ENCODE data around the gene DRG1.
A peak's percentile ranks its signal among the peaks of the same experiment; 100 is the strongest.
"Not testable (repeated sequence)": the region's sequence is repeated elsewhere in the genome, so short reads cannot be mapped to it uniquely, and the experiment has no call there.

The DRG1 gene

DNA sequence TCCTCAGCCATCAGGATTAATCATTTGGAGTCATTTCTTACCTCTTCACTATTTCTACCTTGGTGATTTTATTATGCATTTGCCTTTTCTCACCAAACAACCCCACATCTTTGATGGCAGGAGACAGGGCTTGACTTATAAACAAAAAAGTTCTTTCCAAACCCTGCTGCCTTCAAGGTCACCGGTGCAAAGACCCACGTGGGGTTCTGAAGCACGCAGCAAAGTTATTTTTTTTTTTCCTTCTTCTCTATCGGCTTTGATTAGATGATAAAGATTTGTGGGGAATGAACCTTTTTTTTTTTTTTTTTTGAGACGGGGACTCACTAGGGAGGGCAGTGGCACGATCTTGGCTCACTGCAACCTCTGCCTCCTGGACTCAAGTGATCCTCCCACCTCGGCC lies 44.1 kb downstream of the DRG1 start:
- no peak for DNase-seq

DNA sequence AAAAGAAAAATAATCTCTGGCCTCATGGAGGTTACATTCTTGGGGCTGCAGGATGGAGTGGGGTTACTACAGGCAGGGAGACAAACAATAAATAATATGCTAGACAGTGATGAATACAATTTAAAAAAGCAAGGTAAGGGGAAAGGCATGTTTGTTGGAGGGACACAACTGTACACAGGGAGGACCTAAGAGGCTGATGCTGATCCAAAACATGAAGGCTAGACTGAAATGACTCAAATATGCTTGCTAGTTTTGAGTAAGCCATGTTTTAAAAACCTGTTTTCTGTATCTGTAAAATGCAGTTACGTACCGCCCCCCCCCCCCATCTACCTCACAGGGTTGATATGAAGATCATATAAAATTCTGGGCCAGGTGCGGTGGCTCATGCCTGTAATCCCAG lies 46.2 kb downstream of the DRG1 start:
- no peak for DNase-seq

DNA sequence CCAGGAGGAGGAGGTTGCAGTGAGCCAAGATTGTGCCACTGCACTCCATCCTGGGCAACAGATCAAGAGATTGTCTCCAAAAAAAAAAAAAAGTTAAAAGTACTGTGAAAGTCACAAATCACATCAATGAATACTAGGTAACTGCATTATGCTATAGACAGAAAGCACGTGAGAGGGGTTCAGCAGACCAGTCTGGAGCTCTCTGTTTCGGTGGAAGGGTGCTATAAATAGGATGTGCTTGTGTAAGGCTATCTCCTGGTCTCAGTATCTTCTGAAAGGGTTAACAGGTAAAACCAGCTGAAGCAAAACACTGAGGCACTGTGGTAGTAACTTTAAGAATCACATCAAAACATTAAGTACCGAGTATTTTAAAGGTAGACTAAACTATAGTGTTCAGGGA lies 46.8 kb downstream of the DRG1 start:
- no peak for DNase-seq

DNA sequence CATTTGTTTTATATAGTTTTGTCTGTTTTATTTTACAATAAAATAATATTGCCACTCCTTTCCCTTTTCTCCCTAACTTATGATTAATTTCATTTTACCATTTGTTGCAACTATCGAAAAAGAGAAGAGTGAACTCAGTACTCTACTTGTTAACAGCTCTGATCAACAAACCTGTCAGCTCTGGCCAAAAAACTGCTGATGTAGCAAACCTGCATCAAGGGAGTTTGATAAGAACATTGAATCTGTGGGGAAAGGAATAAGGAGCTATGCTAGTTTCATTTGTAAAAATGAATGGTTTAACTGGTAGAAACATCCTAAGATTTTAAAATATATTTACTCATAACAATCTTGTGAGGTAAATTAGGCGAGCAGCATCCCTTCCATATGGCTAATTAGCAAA lies 47.4 kb downstream of the DRG1 start:
- DNase-seq = no peak

DNA sequence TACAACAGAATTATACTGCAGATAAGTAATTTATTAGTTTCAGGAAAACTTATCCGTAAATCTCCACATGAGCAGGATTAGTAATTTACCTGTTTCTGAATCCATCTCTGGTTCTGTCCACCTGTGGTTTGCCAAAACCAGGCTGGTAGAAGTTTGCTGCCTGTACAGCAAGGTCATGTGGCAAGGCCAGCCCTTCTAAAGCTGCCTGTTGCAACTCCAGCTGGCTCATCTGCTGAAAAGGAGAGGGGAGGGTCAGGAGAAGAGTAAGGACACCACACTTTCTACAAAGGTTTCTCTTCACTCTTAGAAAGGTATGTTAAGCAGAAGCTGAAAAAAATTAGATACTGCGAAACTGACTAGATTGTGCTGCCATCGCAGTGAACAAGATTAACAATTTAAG lies 47.9 kb downstream of the DRG1 start:
- no peak for DNase-seq

DNA sequence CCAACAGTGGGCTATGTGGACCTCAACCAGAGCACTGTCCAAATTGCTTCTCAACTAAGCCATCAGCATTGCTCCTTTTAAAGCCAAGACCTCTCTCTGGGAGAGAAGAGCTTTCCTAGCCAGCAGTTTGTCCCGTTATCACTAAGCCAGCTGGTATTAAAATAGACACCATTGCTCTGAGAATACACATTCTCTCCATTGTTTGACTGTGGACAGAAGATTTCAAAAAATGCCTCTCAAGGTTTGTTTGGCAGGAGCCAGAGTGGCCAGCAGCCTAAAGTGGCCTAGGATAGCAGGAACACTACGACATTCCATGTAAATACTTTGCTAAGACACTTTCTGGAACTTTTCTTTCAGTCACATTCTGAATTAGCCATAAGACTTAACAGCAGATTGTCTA lies 49.0 kb downstream of the DRG1 start:
- DNase-seq = no peak

DNA sequence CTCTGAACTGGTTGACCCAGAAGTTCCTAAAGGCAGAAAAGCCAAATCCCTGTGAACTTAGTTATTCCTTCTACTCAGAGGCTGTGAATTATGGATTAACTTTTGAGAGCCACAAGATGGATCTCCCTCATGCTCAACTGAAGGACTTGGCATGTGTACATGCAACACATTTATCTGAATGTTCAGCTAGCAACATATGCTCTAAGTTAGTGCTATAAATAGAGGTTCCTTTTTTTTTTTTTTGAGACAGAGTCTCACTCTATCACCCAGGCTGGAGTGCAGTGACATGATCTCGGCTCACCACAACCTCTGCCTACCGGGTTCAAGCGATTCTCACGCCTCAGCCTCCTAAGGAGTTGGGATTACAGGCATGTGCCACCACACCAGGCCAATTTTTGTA lies 50.1 kb downstream of the DRG1 start:
- DNase-seq = no peak

DNA sequence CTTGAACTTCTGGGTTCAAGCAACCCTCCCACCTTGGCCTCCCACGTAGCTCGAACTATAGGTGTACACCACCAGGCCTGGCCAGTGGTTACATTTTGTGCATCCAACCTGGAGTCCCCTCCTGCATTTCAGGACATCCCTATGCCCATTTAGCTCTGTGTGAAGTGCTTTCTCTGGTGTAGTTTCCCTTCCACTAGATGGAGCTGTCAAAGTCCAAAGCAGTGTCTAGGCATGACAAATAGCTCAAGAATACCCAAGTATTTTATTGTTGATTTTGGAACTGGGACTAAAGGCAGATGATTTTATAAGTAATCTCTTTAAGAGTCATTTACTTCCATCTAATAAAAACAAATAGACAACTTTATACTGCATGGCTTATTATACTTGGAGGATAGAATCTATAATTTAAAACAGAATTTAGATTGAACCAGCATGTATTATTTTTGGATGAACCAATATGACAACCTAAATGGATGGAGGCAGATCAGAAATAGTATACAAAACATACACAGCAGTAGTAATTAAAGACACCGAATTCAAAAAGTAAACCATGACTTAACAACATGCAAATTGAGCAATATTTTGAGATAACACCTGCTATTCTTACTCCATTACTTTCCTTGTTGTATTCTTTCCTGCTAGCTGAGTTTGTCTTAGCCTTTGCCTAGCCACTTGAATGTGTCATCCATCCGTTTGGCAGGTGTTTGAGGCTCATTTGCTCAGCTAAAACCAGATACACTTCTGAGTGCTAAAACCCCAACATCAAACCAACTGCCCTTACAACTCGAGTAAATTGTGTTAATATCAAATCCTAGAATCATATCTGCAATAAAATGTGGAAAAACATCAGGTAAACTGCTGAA lies 52.5 kb downstream of the DRG1 start:
- DNase-seq = peak; percentile 20

DNA sequence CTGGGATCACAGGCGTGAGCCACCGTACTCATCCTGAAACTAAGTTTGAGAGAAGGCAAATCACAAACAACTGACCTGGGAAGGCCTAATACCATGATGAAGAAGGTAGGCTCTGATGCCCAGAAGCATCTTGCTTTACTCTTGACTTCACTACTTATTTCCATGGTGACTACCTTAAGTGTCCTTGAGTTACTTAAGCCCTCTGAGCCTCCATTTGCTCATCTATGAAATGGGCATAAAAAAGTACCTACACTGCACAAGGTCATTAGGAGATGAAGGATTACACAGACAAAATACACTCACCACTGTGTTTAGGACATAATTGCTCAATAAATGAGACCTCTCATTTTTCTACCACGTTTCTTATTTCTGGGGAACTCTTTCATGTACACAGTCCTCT lies 62.3 kb downstream of the DRG1 start:
- DNase-seq = no peak

DNA sequence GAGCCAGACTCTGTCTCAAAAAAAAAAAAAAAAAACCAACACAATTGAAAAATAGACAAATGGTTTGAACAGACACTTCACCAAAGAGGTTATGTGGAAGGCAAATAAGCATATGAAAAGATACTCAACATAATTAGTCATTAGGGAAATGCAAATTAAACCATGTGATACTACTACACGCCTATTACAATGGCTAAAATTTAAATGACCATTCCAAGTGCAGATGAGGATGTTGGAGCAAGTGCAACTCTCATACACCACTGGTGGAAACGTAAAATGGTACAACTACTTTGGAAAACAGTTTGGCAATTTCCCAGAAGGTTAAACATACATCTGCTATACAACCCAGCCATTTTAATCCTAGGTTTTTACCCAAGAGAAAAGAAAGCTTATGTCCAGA lies 65.9 kb downstream of the DRG1 start:
- no peak for DNase-seq

DNA sequence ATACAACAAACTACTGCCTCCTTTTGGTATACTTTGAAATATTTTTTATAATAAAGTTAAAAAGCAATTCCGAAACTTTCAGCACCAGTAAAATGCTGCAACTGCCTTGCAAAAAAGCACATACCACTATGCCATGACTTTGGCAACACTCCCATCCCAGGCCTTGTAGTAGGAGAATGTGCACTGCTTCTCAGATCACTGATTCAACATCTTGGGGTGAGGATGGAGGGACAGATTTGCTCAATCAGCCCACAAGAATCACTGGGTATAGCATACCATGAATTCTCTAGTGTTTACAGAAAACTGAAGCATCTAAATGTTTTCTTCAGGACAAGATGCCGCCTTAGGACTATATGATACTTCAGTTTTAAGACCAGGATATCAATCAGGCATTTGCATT lies 75.3 kb downstream of the DRG1 start:
- DNase-seq = no peak

DNA sequence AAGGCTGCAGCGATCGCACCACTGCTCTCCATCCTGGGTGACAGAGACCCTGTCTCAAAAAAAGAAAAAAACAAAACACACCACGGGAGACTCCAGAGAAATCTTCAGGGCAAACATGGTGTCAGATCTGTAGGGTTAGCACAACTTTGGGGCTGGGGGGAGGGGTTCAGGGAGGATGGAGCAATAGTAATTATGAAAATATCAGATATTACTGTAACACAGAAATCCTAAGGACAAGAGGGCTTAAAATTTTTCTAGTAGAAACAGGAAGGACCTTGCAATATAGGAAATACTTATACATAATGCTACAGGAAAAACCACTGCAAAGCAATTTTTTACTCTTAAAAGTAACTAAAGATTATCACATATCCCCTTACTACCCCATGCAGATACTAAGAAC lies 76.4 kb downstream of the DRG1 start:
- no peak for DNase-seq

DNA sequence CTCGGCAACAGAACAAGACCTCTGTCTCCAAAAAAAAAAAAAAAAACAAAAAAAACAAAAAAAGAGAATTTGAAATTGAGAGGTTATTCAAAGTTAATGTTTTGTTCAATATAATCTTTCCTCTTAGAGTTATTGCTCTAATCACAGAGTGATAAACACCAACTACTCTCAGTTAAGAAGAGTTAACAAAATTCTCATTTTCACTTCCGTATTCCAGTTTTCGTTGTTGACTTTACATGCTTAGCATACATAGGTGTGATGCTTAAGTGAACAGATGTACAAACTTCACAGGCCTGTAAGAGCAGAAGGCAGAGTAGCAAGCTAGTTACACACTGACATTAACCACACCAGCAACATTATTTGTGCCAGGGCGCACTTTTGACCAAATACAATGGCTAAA lies 77.9 kb downstream of the DRG1 start:
- no peak for DNase-seq

DNA sequence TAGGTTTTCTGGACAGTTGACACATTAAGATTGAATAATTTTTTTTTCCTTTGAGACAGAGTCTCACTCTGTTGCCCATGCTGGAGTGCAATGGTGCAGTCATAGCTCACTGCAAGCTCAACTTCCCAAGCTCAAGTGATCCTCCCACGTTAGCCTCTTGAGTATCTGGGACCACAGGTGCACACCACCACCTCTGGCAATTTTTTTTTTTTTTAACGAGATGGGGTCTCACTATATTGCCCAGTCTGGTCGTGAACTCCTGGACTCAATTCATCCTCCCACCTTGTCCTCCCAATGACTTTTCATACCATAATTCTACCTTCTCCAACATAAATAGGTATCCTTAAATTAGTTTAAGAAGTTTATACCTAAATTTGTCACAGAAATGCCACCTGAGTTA lies 81.7 kb downstream of the DRG1 start:
- no peak for DNase-seq

DNA sequence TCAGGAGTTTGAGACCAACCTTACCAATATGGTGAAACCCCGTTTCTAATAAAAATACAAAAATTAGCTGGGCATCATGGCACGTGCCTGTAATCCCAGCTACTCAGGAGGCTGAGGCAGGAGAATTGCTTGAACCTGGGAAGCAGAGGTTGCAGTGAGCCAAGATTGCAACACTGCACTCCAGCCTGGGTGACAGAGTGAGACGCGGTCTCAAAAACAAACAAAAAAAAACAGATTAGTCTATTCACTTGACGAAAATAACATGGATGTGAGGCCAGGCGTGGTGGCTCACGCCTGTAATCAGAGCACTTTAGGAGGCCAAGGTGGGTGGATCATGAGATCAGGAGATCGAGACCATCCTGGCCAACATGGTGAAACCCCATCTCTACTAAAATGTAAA lies 83.1 kb downstream of the DRG1 start:
- not testable (repeated sequence) for DNase-seq

All from eye (tissue), 1 donor.